AML-193 (cell line): ENCODE results near the gene DMWD.

Source experiments
- DNase-seq, 2 experiments: peaks; one replicate each; lab custom pipeline; 2025; lab: John Stamatoyannopoulos, UW

DMWD gene

GRCh38 chr19:45770192-45771101, 22.2 kb downstream of the DMWD start:
- DNase-seq: peak; percentile 67 to 68

- DNase-seq: no peak
Observed at GRCh38 chr19:45769821-45770191, 22.8 kb downstream of the DMWD start.

- peak; percentile 59 to 68 for DNase-seq
Observed at GRCh38 chr19:45768984-45769782, 23.5 kb downstream of the DMWD start, which contains the start of gene SIX5. SIX5 (minus strand) TSS chr19:45769252; CDS start chr19:45768844, 408 bp downstream.

GRCh38 chr19:45768655-45768983, 24.0 kb downstream of the DMWD start:
- peak in 1 of 2 experiments; percentile 20 for DNase-seq

GRCh38 chr19:45767881-45768654, 24.6 kb downstream of the DMWD start:
- no peak for DNase-seq

- DNase-seq: no peak
Observed at GRCh38 chr19:45767410-45767880, 25.2 kb downstream of the DMWD start.

- no peak for DNase-seq
Observed at GRCh38 chr19:45766869-45767346, 25.7 kb downstream of the DMWD start.

- no peak for DNase-seq
Observed at GRCh38 chr19:45766296-45766868, 26.3 kb downstream of the DMWD start.

- DNase-seq: no peak
Observed at GRCh38 chr19:45765702-45766295, 26.8 kb downstream of the DMWD start.

GRCh38 chr19:45764945-45765701, 27.5 kb downstream of the DMWD start:
- no peak for DNase-seq

- no peak for DNase-seq
Observed at GRCh38 chr19:45764475-45764874, 28.2 kb downstream of the DMWD start.

- DNase-seq: no peak
Observed at GRCh38 chr19:45763691-45764294, 28.9 kb downstream of the DMWD start.

GRCh38 chr19:45762870-45763631, 29.6 kb downstream of the DMWD start:
- DNase-seq: no peak

GRCh38 chr19:45761714-45762113, 30.9 kb downstream of the DMWD start:
- no peak for DNase-seq

- no peak for DNase-seq
Observed at GRCh38 chr19:45758921-45759320, 33.7 kb downstream of the DMWD start.

- DNase-seq: no peak
Observed at GRCh38 chr19:45757695-45758094, 35.0 kb downstream of the DMWD start.

- DNase-seq: no peak
Observed at GRCh38 chr19:45754323-45754722, 38.3 kb downstream of the DMWD start.

GRCh38 chr19:45753548-45753947, 39.1 kb downstream of the DMWD start:
- DNase-seq: no peak

- DNase-seq: no peak
Observed at GRCh38 chr19:45752639-45753038, 40.0 kb downstream of the DMWD start.
